Fibroblast of villous mesenchyme (primary cell): ENCODE results near the gene TECR. TPM values are rescaled to one million over a fixed set of nuclear protein-coding genes. Genes with fewer than 3 reads are reported as not detected.

Source experiments
- DNase-seq: peaks from one replicate; pipeline ENCODE4 v3.0.0-alpha.2; 2010; ENCODE audit warnings: low read depth
- H3K4me3 ChIP-seq: 2 replicates; pipeline ENCODE4 v1.5.1; 2011; ENCODE audit warnings: low read depth, mild to moderate bottlenecking, low read length
- total RNA-seq: library from RNA; depleted of rRNA; stranded (reverse); fragments of >200 nt; gene quantifications from 2 replicates; pipeline ENCODE4 v1.2.3, GENCODE V29; 2012
- TF ChIP-seq, protein P1 (sequence below): IDR thresholded peaks from 2 replicates; pipeline ENCODE4 v1.5.1; 2012; ENCODE audit warnings: low read depth, mild to moderate bottlenecking, low read length; ENCODE audit not compliant: insufficient read depth

The TECR gene
- total RNA-seq, 1 donor = 32.0 TPM

DNA sequence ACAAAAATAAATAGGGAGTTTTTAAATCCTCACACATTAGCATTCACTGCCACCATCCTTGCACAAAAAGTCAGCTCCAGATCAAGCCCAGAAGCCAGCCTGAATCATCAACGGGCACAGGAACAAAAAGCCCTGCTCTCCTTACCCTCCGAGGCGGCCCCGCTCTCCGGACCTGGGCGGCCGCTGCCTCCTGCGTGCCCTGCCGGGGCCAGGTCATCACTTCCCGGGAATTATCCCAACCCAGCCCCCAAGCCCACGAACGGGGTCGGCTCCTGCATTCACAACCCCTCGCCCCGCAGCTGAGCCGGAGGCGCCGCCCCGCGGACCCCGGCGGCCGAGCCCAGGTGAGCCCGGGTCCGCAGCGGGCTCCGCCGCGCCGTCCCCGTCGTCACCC lies 12.0 kb upstream of the TECR start:
- peak overlapping the region; percentile 93 for H3K4me3 ChIP-seq
- no peak for DNase-seq
- TF ChIP-seq, protein P1, sequence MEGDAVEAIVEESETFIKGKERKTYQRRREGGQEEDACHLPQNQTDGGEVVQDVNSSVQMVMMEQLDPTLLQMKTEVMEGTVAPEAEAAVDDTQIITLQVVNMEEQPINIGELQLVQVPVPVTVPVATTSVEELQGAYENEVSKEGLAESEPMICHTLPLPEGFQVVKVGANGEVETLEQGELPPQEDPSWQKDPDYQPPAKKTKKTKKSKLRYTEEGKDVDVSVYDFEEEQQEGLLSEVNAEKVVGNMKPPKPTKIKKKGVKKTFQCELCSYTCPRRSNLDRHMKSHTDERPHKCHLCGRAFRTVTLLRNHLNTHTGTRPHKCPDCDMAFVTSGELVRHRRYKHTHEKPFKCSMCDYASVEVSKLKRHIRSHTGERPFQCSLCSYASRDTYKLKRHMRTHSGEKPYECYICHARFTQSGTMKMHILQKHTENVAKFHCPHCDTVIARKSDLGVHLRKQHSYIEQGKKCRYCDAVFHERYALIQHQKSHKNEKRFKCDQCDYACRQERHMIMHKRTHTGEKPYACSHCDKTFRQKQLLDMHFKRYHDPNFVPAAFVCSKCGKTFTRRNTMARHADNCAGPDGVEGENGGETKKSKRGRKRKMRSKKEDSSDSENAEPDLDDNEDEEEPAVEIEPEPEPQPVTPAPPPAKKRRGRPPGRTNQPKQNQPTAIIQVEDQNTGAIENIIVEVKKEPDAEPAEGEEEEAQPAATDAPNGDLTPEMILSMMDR = no peak

DNA sequence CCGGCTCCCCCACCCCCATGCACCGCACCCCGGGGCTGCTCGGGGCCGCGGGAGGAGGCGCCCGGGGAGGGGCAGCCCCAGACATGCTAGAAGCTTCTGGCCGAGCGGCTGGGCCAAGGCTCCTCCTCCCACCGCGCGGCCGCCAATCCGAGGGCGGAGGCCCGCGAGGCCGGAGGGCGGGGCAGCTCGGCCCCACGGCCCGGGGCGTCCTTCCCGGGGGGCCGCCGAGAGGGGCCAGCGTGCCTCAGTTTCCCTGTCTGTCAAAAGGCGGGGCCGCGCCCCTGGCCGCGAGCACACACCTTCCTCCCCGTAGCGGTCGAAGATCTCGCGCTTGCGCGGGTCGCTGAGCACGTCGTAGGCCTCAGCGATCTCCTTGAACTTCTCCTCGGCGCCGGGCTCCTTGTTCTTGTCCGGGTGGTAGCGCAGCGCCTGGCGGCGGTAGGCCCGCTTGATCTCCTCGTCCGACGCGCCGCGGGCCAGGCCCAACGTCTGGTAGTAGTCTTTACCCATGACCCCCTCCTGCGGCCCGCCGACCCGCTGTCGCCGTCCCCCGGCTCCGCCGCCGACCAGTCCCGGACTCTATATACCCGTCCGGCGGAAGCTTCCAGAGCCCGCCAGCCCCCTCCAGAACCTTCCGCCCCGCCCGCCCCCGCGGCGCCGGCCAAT lies 11.4 kb upstream of the TECR start, which contains the start of gene DNAJB1:
TSS of gene DNAJB1 (minus strand) at position 558 of the 666 bp plus-strand sequence. CDS start at position 510, 48 bp downstream.
- peak within 1 kb of the TSS; percentile 93 for H3K4me3 ChIP-seq
- DNase-seq = peak; percentile 80
- TF ChIP-seq, protein P1 = no peak

DNA sequence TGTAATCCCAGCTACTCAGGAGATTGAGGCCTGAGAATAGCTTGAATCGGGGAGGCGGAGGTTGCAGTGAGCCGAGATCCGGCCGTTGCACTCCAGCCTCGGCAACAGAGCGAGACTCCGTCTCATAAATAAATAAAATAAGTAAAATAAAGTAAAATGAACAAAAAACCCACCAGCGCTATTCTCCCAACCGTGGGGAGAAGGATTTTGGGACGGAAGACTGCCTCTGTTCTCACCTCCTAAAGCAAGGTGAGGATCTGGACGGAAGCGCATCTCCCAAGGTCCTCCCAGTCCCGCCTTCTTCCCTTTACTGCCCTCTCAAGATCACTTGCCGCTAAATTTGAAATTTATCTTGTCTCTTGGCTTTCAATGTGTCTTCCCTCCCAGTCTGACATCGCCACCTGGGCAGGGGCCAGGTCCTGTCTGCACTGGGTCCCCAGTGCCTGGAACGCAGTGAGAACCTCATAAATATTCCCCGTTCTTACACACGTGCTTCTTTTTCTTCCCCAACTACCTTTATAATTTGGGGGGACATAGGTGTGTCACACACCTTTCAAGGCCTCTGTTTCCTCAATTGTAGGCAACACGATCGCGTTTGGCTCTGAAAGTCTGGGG lies 10.0 kb upstream of the TECR start:
- TF ChIP-seq, protein P1 = no peak
- H3K4me3 ChIP-seq = no peak overlapping the region
- no peak for DNase-seq

DNA sequence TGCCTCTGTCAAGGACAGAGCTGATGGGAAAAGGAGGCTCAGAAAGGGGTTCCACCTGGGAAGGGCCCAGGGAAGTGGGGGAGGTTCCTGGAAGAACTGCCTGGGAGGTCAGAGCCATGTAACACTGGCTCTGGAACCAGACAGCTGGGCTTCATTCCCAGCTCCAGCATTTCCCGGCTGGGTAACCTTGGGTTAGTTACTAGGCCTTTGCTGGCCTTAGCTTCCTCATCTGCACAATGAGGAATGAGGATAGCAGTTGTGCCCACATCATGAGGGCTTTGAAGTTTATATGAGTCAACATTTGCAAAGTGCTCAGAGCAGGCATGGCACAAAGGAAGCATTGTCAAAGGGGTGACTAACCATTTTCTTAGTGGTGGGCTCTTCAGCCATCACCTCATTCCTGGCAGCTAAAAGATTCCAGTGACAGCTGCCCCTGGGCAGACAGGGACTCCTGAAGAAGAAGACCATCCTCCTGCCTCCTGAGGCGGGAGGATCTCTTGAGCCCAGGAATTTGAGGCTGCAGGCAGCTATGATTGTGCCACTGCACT lies 9.5 kb upstream of the TECR start:
- no peak for DNase-seq
- TF ChIP-seq, protein P1 = no peak
- no peak overlapping the region for H3K4me3 ChIP-seq

DNA sequence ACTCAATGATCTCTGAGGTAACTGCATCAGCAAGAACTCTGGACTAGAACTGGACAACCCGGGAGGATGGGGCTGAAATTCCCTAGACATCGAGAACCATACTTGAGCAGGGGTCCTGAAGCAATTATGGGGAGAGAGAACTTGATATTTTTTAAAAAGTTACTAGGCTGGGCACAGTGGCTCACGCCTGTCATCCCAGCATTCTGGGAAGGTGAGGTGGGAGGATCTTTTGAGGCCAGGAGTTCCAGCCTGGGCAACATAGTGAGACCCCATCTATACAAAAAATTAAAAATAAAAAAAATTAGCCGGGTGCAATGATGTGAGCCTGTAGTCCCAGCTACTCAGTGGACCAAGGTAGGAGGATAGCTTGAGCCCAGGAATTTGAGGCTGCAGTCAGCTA lies 8.9 kb upstream of the TECR start:
- DNase-seq = no peak
- TF ChIP-seq, protein P1 = no peak
- no peak overlapping the region for H3K4me3 ChIP-seq

DNA sequence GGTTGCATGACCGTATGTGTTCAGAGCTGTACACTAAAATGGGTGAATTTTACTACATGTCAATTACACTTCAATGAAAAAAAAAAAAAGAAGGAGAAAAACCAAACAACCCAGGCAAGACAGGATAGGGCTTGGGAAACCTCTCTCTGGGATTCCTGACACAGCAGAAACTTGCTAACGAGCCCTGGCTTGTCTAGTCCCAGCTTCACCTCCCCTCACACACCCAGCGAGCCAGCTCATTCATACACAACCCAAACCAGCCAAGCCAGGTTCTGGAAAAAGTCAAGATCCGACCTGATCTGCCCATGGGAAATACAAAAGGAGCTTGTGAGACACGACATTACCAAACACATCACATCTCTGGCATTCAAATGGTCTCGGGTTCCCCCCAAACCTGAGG lies 3.7 kb upstream of the TECR start:
- DNase-seq = no peak
- H3K4me3 ChIP-seq = no peak overlapping the region
- TF ChIP-seq, protein P1 = no peak
